DND-41 (cell line): ENCODE data around the gene NBAS.

Experiments used
- EZH2 ChIP-seq: IDR thresholded peaks from 3 replicates; pipeline ENCODE4 v1.6.1; 2012; ENCODE audit warnings: borderline replicate concordance, low read depth, mild to moderate bottlenecking, moderate library complexity, low read length, inconsistent platforms; ENCODE audit not compliant: severe bottlenecking
- TF ChIP-seq, protein P1 (sequence below): IDR thresholded peaks from 2 replicates; pipeline ENCODE4 v1.5.1; 2012; ENCODE audit warnings: borderline replicate concordance, low read length, moderate library complexity, mild to moderate bottlenecking; ENCODE audit not compliant: poor library complexity, severe bottlenecking; ENCODE audit errors: extremely low read depth

- TF ChIP-seq, protein P1, sequence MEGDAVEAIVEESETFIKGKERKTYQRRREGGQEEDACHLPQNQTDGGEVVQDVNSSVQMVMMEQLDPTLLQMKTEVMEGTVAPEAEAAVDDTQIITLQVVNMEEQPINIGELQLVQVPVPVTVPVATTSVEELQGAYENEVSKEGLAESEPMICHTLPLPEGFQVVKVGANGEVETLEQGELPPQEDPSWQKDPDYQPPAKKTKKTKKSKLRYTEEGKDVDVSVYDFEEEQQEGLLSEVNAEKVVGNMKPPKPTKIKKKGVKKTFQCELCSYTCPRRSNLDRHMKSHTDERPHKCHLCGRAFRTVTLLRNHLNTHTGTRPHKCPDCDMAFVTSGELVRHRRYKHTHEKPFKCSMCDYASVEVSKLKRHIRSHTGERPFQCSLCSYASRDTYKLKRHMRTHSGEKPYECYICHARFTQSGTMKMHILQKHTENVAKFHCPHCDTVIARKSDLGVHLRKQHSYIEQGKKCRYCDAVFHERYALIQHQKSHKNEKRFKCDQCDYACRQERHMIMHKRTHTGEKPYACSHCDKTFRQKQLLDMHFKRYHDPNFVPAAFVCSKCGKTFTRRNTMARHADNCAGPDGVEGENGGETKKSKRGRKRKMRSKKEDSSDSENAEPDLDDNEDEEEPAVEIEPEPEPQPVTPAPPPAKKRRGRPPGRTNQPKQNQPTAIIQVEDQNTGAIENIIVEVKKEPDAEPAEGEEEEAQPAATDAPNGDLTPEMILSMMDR: no peak
- TF ChIP-seq EZH2: no peak
Observed at GRCh38 chr2:15205562-15205961, 355.6 kb downstream of the NBAS start.
